ENCODE data around the gene RSPH10B.
"Not testable (repeated sequence)": the region's sequence is repeated elsewhere in the genome, so short reads cannot be mapped to it uniquely, and the experiment has no call there.

RSPH10B gene

DNA sequence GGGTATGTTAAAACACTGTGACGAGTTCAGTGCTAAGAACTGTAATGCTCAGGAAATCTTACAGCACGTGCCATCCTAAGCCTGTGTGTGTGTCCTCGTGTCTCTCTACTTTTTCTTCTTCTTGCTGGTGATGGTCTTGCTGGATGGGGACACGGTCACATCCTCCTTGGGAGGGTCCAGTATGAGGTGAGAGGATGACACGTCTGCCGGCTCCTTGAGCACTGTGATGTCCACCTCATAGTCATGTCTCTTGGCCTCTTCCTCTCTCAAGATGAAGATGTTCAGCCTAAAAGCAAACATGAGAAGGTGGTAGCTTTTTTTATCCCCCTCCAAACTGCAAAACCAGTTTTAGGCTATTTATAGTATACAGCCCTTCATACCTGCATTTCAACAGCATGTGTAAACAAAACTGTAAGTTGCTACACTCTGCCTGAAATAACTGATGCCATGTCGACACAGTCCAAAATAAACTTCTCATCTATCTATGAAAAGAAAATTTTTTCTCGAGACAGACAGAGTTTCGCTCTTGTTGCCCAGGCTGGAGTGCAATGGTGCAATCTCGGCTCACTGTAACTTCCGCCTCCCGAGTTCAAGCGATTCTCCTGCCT is 44.1 kb downstream of the RSPH10B start:
- DNase-seq (ENCODE audit: low read depth), result not testable (repeated sequence)

DNA sequence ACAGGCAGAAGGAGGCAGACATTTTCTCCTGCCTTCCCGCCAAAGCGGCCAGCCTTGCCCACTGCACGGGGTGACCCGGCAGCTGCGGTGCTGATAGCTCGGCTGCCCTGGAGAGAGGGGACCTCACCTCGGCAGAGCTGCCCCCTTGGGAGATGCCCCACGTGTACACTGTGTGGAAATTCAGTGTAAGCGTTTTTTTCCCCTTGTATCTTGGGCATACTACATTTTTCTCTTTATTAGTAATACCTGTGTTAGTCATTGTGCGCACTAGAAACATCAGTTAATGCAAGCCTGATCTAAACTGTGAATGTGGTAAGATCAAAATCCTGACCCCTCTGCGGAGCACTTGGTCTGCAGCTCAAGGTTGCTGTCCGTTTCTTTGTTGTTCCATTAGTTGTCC is 45.9 kb downstream of the RSPH10B start:
- DNase-seq (ENCODE audit: low read depth), result not testable (repeated sequence)

DNA sequence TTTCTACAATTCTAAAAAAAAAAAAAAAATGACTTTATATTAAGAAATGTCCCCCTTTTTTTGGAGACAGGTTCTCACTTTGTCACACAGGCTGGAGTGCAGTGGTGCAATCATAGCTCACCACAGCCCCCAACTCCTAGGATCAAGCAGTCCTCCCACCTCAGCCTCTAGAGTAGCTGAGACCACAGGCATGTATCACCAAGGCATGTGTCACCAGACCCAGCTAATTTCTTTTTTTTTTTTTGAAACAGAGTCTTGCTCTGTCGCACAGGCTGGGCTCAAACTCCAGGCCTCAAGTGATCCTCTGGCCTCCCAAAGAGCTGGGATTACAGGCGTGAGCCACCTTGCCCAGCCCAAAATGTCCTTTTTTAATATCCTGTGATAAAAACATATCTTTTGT is 46.3 kb downstream of the RSPH10B start:
- not testable (repeated sequence) for DNase-seq (ENCODE audit: low read depth)

DNA sequence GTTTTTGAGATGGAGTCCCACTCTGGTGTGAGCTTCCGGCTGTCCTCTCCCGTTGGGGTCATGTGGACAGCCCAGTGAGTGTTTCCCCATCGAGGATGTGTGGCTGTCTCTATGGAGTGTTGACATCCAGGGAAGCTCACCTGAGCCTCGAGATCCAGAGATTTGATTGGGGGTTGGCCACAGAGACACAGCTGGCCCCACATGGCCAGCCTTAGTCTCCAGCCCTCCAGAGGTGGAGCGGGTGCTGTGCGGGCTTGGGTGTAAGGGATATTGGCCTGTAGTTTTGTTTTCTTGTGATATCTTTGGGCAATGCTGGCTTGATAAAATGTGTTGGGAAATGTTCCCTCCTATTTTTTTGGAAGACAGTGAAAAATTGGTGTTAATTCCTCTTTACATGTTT is 54.0 kb downstream of the RSPH10B start:
- DNase-seq (ENCODE audit: low read depth), result not testable (repeated sequence)

DNA sequence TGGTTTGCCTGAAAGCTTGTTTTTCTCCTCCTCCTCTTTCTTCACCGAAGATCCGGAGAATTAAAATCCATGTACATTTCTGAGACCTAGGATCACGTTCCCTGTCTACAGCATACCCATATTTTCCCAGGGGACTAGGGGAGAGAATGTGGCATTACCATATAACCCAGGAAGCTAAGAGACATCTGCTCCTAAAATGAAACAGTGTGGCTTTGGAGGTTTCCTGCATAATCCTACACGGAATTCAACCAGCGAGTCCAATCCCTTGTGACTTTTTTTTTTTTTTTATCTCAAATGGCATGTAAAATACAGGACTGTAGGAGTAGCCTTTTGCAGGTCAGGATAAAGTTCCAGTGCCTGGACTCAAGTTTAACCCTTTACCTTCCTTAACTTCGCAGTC is 61.7 kb downstream of the RSPH10B start:
- not testable (repeated sequence) for DNase-seq (ENCODE audit: low read depth)

DNA sequence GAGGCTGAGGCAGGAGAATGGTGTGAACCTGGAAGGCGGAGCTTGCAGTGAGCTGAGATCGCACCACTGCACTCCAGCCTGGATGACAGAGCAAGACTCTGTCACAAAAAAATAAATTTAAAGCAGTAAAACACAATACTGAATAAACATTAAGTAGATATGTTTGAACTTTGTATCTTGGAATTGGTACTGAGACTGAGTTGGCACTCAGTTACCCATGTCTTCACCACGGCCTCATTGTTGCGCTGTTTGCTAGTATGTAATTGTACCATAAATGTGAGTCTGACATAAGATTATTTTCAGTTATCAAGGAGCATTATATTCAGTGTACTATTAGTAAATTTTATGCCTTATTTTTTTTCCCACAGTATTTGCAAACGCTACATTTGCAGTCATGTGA is 65.8 kb downstream of the RSPH10B start:
- DNase-seq (ENCODE audit: low read depth), result not testable (repeated sequence)

DNA sequence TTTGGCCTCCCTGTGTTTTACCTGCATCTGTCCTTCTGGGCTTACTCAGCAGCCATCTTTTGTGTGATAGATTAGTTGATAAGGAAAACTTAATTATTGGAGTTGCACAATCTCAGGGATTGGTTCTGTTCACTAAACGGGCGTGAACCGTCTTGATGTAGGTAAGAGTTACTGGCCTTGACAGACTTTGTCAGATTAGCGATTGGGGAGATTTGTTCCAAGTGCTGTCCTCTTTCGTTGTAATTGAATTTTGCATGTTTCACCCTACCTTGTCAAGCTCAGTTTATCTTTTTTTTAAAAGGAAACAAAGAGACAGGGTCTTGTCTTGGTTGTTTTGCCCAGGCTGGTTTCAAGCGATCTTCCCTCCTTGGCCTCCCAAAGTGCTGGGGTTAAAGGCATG is 67.5 kb downstream of the RSPH10B start:
- DNase-seq (ENCODE audit: low read depth), result not testable (repeated sequence)

DNA sequence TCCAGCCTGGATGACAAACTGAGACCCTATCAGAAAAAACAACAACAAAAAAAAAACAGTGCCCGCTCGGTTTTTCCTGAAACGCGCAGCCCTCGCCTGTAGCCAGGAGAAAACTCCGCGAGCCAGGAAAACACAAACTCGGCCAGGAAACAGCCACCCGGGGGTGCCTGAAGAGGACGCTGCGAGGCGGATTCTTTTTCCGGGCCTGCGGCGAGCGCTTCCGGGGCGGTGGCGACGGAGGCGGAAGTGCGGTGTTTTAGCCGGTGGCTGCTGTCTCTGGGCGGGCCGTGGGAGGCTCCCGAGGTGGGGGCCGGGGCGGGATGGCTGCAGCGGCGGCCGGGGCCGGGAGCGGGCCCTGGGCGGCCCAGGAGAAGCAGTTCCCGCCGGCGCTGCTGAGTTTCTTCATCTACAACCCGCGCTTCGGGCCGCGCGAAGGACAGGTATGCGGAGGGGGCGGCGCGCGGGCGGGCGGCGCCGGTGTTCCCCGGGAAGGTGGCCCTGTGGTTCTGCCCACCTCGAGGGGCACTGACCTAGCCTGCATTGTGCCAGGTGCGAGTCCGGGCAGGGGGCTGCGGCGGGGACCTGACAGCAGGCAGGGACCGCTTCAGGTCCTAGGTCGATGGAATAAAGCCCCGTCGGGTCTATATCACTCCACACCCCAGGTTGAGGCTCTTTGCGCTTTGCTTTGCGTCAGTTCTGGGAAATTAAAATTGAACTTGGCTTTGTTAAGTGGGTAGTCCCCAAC is 71.8 kb downstream of the RSPH10B start, which contains the start of gene CCZ1:
CCZ1 (plus strand) TSS at position 254 of the 745 bp plus-strand sequence; CDS start at position 321, 67 bp downstream.
- DNase-seq (ENCODE audit: low read depth), result not testable (repeated sequence)

DNA sequence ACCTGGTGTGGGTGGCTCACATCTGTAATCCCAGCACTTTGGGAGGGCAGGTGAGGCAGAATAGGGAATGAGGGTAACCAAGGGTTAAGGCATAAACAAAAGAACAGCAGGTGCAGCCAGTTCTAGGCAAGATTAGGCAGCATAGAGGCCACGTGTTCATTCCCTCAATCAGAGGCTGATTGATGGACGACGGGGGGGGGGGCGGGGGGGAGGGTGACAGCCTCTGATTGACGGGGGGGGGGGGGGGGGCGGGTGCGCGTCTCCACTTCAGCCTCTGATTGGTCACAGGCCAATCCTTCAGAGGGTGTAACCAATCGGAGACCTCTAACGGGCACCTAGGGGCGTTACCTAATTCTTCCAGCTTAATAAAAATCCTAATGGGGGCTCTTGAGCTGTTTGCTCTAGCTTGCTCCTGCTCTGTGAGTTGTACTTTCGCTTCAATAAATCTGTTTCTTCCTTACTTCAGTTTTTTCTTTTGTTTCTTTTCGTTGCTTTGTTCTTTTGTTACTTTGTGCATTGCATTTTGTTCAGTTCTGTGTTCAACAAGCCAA is 73.0 kb downstream of the RSPH10B start:
- DNase-seq (ENCODE audit: low read depth), result not testable (repeated sequence)

DNA sequence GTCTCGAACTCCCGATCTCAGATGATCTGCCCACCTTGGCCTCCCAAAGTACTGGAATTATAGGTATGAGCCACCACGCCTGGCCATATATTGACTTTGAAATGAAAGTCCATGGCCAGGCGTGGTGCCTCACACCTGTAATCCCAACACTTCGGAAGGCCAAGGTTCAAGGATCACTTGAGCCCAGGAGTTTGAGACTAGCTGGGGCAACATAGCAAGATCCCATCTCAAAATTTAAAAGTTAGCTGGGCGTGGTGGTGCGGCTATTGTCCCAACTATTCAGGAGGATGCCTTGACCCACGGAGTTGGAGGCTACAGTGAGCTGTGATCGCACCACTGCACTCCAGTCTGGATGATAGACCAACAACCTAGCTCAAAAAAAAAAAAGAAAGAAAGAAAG is 78.0 kb downstream of the RSPH10B start:
- no peak for DNase-seq (ENCODE audit: low read depth)

DNA sequence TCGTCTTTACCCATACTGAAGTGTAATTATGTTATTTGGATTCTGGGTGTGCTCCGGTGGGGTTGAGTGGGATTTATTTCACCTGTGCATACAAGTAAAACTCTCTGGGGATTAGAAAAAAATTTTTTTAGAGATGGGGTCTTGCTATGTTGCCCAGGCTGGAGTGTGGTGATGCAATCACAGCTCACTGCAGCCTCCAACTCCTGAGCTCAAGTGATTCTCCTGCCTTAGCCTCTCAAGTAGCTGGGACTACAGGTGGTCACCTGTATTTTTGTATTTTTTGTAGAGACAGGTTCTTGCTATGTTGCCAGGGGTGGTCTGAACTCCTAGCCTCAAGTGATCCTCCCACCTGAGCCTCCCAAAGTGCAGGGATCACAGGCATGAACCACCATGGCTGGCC is 80.2 kb downstream of the RSPH10B start:
- DNase-seq (ENCODE audit: low read depth), result not testable (repeated sequence)

DNA sequence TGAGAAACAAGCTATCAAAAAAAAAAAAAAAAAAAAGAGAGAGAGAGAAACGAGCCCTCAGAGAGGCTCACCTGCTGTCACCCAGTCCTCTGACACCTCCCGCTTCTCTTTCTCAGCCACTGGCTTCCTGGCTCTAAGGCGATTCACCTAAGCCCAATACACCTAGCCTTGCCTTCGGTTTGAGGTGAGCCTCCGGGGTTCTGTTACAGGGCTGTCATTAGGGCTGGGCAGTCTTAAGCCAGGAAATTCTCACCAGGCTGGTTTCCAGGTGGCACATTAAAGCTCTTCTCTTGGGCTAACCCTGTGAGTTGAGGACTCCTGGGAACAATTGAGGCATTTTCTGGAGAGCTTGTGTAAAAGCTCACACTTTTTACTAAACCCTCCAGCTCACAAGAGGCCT is 82.5 kb downstream of the RSPH10B start:
- not testable (repeated sequence) for DNase-seq (ENCODE audit: low read depth)

DNA sequence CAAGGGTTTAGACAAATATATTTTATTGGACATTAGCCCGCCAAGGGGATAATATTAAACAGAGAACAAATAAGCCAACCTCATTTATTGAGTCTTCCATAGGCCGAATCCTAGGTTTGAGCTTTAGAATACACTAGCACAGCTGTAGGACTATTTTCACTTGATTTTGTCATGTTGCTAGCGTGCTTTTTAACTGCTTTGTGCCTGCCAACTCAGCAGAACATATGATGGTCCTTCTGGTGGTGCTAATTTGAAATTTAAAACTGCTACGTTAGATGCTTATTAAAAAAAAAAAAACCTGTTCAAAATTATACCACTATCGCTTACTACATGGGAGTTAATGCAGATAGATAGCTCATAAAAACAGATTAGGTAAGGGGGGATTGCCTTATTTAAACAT is 86.1 kb downstream of the RSPH10B start:
- not testable (repeated sequence) for DNase-seq (ENCODE audit: low read depth)

DNA sequence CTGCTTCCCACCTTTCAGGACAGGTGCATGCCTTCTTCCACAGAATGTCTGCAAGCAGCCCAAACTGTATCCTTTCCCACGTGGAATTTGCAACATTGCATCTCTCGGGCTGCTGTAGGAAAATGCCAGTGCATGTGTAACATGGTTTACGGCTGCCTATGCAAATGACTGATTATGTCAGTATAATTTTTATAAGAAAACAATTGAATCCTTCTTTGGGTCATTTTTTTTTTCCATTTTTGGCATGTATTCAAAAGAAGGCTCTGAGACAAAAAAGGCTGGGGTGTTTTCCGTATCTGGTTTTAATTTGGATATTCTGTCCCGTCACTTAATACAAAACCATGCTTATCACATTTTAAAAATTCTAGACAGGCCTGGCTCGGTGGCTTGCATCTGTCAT is 90.4 kb downstream of the RSPH10B start:
- DNase-seq (ENCODE audit: low read depth), result not testable (repeated sequence)

DNA sequence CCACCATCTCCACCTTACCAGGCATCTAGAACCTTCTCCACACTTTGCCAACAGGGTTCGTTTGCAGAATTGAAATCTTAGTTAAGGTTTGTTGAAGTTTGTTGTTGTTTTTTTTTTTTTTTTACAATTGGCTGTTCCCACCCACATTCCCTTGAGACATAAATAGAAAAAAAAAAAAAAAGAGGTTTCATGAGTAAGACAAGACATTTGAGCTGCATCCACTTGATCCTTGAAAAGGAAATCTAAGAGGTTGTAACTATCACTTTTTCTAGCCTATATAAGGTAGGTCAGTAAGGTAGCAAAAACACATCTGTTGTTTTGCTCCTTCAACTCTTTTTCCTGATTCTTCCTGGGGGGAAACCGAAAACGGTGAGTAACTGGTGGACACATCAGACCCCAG is 90.9 kb downstream of the RSPH10B start:
- not testable (repeated sequence) for DNase-seq (ENCODE audit: low read depth)
